Mucosa of gallbladder (tissue), 1 donor: ENCODE data around the gene EXOC4. TPM values are rescaled to one million over a fixed set of nuclear protein-coding genes. Genes with fewer than 3 reads are reported as not detected.

Experiments
- DNase-seq: peaks from one replicate; pipeline ENCODE4 v3.0.0-alpha.2; 2020; ENCODE audit warnings: low spot score
- total RNA-seq: library from RNA; stranded (reverse); gene quantifications from one replicate; pipeline ENCODE4 v1.2.1, GENCODE V29; 2021
- donor health status: DM: no; HTN: no; CAD: no.

Gene EXOC4
- total RNA-seq, 1 donor from 2014 or later, result 71.3 TPM

- DNase-seq, result no peak
Observed at GRCh38 chr7:133364959-133365690, 112.2 kb downstream of the EXOC4 start.

DNA sequence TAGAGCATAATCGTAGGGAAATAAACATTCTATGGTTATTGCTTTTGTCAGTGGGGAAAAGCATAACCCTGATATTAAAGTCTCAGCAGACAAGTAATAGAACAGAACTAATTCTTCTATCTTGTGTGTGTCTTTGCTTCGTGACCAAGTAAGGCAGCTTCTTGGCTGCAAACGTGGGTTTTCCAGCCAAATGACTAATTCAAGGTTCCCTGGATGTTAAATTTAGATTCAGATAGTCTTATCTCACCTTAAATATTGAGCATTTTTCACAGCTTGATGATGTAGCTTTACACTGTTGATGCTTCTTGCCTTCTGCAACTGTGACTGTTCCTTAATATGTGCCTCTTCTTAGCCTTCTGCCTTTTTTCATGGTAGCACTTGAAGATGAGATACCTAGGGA, 113.0 kb downstream of the EXOC4 start:
- no peak for DNase-seq

GRCh38 chr7:133367561-133367960, 114.7 kb downstream of the EXOC4 start:
- no peak for DNase-seq

GRCh38 chr7:133369130-133369529, 116.3 kb downstream of the EXOC4 start:
- DNase-seq, result no peak

- no peak for DNase-seq
Observed at GRCh38 chr7:133371616-133372015, 118.7 kb downstream of the EXOC4 start.

DNA sequence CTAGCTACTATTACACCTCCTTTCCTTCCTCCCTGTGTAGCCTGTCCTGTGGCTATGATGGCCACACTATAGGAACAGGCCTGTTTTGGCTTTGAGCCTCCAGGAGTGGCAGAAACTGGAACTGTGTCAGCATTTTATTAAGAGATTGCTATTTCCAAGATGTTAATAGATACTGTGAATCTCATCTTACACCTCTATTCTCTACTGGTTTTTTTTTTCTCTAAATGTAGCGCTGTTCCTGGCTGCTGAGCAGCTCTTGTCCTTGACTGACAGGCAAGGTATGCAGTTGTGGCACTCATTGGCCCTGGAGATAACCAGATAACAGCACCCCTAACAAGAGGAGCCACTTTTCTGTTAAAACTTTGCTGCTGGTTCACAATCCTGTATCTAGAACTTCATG, 119.5 kb downstream of the EXOC4 start:
- no peak for DNase-seq

DNA sequence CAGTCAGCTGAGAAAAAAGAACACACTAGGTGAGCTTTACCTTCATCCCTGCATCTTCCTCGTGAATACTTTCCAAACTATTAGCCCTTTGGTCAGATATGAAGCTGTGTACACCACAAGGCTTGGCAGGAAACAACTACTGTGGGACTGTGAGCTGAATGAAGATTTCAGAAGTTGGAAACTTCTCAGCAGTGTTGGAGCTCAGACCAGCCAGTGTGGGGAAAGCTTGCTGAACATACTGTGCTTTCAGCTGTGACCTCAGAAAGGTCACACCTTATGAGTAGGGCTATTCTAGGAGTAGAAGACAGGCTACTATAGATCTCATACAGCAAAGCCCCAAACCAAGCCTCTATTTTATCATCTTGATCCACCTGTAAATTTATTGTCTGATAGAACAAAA, 123.6 kb downstream of the EXOC4 start:
- DNase-seq, result no peak

- no peak for DNase-seq
Observed at GRCh38 chr7:133381965-133382364, 129.1 kb downstream of the EXOC4 start.

DNA sequence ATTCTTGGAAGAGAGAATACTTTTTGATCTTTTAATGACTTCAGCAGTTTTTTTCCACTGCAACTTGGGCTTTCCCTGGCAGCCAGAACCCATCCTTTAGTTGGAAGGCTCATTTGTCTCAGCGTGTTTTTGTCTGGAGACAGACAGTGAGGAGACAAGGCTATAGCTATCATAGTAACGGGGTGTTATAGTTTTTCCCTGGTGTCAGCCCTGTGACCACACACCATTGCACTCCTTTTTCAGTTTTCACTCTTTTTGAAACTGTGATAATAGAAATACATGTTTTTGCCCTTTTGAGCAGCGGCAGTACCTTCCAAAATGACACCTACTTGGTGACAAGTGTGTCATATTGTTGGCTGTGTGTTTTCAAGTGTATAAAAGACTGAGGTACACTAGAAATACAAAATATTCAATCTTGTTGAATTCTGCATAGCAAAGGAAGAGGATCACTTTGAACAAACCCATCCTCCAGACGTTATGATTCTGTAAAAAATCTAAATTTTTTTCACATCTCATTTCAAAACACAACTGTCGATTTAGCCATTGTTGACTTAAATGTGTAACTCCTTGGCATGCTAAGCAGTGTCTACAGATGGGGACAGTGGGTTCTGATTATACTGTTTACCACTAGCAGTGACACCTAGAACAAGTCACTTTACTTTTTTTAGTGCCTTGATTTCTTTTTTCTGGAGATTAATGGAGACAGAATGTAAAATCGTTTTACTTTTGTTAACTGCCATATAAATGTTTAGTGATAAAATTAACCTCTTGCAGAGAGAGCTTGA, 130.1 kb downstream of the EXOC4 start:
- DNase-seq, result no peak

GRCh38 chr7:133386205-133386604, 133.3 kb downstream of the EXOC4 start:
- no peak for DNase-seq

DNA sequence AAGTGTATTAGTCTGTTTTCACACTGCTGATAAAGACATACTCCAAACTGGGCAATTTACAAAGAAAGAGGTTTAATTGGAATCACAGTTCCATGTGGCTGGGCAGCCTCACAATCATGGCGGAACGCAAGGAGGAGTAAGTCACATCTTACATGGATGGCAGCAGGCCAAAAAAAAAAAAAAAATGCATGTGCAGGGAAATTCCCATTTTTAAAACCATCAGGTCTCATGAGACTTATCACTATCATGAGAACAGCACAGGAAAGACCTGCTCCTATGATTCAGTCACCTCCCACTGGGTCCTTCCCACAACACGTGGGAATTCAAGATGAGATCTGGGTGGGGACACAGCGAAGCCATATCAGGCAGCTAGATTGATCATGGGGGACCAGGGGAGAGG, 136.8 kb downstream of the EXOC4 start:
- no peak for DNase-seq

DNA sequence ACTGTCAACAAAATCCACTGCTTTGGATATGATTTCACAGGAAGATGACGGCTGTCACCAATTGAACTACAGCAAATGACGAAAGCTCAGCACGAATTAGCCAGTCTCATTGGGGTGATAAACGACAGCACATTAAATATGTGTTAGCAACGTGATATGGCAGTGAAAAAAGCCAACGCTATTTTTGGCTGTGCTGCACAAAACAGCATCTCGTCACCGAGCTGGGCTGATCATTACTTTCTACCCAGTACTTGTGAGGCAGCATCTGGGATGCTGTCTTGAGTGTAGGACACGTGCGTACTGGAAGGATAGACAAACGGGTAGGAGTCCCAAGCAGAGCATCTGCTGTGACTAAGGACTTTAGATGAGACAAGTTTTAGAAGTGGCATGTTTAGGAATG, 138.3 kb downstream of the EXOC4 start:
- DNase-seq, result no peak

- DNase-seq, result no peak
Observed at GRCh38 chr7:133394369-133394768, 141.5 kb downstream of the EXOC4 start.

GRCh38 chr7:133395551-133395950, 142.7 kb downstream of the EXOC4 start:
- no peak for DNase-seq

DNA sequence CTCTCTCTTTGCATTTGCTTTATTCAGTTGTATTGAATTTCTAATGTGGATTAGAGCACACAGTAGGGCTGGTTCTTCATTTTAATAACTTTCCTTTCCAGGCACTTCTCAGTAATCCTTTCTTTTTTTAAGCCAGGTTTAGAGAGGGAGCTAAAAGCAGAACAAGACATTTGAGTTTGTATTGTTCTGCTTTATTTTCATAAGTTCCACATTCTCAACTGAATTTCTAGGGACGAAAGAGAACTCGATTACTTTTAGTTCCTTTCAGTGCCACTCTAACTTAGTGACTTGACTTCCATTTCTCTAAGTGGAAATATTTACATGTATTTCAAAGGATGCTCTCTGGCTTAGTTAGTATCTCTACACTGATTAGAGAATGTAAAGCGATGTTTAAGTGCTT, 145.6 kb downstream of the EXOC4 start:
- DNase-seq, result no peak

- no peak for DNase-seq
Observed at GRCh38 chr7:133401225-133401624, 148.3 kb downstream of the EXOC4 start.

DNA sequence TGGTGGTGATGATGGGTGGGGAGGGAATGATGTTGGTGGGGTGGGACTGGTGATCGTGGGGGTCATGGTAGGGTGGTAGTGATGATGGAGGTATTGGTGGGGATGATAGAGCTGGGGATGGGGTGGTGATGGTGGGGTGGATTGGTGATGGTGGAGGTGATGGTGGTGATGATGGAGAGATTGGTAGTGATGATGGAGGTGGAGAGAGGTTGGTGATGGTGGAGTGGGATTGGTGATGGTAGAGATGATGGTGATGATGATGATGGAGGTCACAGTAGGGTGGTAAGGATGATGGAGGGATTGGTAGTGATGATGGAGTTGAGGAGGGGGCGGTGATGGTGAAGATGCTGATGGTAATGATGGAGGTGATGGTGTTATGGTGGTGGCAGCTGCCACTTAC, 155.3 kb downstream of the EXOC4 start:
- DNase-seq, result no peak

GRCh38 chr7:133409421-133409820, 156.5 kb downstream of the EXOC4 start:
- DNase-seq, result no peak

DNA sequence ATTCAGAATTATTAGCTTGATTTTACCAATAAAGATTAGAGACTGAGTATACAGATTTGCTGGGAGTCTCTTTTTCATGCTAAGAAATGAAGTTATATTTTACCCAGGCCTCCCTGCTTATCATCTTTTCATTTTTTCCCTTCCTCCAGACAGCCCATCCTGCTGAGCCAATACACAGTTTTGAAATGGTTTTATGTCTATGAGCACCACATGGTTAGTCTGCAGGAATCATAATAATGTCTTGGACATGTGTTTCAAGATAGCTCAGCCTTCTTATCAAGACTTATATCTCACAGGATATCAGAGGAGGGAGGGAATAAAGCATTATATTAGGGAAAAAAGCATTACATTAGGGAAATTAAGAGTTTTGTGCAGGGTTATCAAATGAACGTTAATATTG, 157.1 kb downstream of the EXOC4 start:
- no peak for DNase-seq

DNA sequence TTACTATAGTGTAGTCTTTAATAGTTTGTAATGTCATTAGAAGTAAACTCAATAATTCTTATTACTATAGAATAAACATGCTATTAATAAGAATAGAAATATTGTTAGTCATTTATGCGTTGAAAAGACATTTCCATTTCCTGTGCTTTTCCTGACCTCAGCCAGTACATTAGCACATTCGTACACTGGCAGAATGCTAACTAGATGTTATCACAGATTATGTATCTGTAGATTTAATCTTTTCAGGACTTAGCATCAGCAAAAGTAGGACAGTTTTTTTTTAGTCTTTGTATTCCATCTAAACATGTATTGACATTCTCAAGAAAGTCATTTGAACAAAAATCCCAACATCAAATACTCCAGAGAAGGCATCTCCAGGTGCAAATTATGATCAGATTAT, 158.5 kb downstream of the EXOC4 start:
- no peak for DNase-seq

DNA sequence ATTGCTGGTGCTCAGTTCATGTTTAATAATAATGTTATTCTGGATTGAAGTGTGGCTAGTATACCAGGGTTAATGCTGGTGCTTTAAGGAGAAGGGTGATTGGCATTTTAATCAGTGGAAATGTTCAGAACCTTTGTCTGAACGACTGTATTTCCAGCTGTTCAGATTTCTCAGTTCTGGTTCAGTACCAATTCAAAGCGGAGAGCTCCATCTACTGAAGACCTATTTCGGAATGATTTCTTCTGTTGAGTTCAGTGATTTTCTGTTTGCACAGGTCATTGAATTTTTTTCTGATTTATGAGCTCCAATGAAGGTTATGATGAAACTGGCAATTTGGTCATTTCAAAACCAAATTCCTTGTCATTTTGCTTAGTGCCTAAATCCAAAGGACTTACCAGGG, 160.1 kb downstream of the EXOC4 start:
- no peak for DNase-seq

DNA sequence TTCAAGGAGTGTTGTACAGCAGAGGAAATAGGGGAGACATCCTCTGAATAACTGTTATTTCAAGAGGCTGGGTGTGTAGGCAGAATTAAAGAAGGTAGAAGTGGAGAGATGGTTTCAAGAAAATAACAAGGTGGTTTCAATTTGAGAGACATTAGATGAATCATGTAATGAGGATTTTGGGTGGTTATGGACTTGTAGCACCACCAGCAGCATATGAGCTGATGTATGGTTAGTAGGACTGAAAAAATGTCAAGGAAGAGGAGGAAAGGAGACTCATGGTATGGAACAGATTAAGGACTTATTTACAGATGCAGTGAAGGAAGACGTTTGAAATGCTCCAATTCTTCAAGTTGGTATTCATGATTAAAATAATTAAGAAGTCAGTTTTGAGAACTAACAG, 166.2 kb downstream of the EXOC4 start:
- no peak for DNase-seq

- DNase-seq, result no peak
Observed at GRCh38 chr7:133423618-133424017, 170.7 kb downstream of the EXOC4 start.
